ENCODE results near the gene SLC49A3.

SLC49A3 gene

DNA sequence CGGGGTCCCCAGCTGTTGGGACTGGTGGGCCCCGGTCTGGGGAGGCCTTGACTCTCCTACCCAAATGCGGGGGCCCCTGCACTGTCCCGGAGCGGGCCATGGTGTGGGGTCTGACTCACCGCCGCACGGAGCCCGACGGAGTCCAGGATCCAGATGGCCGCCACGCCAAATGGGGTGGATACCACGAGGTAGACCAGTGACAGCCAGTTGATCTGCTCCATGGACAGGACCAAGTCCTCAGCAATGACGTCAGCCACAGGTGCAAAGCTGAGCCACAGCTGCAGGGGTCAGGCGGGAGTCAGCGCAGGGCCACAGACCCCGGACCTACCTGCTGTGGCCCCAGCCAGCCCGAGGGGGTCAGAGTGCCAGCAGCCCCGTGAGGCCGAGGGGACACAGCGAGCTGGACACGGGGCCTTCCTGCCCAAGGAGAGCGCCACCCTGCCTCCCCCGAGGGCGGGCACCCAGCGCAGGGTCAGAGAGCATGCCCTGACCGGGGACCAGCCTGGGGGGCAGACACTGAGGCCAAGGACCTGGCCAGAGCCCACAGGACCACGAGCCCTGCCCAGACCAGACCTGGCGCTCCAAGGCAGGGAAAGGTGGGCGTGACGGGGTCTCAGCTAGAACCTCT is 2.4 kb downstream of the SLC49A3 start:
- TF ChIP-seq, protein P1, sequence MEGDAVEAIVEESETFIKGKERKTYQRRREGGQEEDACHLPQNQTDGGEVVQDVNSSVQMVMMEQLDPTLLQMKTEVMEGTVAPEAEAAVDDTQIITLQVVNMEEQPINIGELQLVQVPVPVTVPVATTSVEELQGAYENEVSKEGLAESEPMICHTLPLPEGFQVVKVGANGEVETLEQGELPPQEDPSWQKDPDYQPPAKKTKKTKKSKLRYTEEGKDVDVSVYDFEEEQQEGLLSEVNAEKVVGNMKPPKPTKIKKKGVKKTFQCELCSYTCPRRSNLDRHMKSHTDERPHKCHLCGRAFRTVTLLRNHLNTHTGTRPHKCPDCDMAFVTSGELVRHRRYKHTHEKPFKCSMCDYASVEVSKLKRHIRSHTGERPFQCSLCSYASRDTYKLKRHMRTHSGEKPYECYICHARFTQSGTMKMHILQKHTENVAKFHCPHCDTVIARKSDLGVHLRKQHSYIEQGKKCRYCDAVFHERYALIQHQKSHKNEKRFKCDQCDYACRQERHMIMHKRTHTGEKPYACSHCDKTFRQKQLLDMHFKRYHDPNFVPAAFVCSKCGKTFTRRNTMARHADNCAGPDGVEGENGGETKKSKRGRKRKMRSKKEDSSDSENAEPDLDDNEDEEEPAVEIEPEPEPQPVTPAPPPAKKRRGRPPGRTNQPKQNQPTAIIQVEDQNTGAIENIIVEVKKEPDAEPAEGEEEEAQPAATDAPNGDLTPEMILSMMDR (IDR thresholded peaks at IDR 0.05), result no peak

DNA sequence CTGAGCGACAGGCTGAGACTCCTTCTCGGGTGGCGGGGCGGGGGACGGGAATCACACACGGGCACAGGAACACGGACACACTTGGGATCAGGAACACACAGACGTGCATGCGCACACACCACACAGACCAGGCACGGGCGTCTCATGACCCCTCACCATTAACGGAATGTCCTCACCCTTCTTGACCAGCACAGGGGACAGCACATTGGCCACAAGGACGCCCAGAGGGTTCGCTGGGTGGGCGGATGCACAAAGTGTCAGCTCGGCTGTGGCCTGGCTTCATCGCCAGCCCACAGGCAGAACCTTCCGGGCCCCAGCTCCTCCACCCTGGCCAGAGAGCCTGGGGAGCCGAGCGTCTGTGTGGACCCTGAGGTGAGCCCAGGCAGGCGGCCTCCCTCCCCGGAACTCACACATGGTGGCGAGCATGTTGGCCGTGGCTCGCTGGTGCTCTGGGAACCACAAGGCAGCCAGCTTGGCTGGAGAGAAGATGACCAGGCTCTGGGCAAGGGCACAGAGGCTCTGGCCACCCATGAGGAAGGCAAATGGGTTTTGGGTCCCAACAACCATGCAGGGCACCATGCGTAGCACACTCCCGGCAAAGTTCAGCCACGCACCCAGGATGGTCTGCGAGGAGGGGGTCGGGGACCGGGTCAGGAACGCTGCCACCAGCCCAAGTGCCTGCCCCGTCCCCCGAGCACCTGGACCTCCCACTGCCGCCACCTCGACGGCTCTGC is 3.1 kb downstream of the SLC49A3 start:
- TF ChIP-seq, protein P1 (IDR thresholded peaks at IDR 0.05), result no peak

DNA sequence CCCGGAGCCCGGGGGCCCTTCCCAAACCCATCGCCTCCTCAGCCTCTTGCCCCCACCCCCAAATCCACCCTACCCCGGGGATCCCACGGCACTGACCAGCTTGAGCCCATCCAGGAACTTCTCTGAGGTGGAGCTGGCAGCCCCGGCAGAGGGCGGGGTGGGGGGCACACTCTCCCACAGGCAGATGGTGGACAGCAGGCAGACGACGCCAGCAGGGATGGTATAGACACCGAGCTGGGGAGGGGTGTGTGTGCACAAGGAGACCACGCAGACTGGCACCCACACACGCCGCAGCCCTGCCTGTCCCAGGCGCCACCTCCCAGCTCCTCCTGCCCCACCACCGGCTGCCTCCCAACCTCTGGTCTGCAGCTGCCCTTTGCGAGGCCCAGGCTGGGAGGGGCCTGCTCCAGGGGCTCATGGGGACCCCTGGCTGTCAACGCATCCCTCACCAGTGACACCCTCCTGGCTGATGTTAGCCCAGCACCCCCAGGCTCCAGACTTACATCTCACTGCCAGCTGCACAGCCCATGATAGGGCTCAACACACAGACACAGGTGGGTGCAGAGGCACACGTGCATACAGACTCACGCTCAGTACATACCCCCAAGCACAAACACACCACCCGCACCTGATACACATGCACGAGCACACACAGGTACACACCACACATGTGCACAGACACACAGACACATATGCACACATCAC is 4.2 kb downstream of the SLC49A3 start:
- TF ChIP-seq, protein P1 (IDR thresholded peaks at IDR 0.05), result no peak

GRCh38 chr4:683982-684622 is 4.8 kb downstream of the SLC49A3 start:
- TF ChIP-seq, protein P1 (IDR thresholded peaks at IDR 0.05), result peak; percentile 72

- TF ChIP-seq, protein P1 (IDR thresholded peaks at IDR 0.05), result no peak
These were observed 5.6 kb downstream of the SLC49A3 start for GRCh38 chr4:683247-683897.

DNA sequence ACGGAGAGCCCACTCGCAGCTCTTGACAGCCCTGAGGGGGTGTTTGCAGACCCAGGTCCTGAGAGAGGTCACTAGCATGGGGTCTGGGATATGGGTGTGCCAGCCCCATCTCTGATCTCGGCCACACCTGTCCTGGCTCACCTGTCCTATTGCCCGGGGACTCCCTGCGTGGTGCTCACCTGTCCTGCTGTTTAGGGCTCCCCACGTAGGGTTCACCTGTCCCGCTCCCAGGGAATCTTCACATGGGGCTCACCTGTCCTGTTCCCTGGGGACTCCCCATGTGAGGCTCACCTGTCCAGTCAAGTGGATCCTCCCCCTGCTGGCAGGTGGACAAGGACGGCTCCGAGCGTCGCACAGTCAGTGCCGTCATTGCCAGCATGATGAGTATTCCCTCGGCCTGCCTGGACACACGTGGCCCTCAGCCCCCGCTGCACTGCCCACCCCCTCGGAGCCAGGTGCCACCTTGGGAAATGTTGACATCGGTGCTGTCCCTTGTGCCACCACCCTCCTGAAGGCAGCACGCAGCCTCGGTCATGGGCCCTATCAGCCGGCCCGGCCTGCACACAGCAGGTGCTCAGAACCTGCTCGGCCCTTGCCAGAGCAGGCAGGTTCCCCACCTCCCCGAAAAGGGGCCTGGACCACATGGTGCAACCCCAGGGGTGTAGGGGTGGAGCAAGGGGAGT is 6.3 kb downstream of the SLC49A3 start:
- TF ChIP-seq, protein P1 (IDR thresholded peaks at IDR 0.05), result no peak

Data from LNCAP (cell line).